Fibroblast of skin of right quadriceps (primary cell): Measurements from ENCODE around the gene MIA3.
"Not testable (repeated sequence)": the region's sequence is repeated elsewhere in the genome, so short reads cannot be mapped to it uniquely, and the experiment has no call there.

Experiments
- DNase-seq: peaks from one replicate; pipeline ENCODE4 v3.0.0-alpha.2; 2013

The MIA3 gene

GRCh38 chr1:222665964-222666363, 48.1 kb downstream of the MIA3 start:
- peak; percentile 1 for DNase-seq

GRCh38 chr1:222668184-222668583, 50.3 kb downstream of the MIA3 start:
- not testable (repeated sequence) for DNase-seq

DNA sequence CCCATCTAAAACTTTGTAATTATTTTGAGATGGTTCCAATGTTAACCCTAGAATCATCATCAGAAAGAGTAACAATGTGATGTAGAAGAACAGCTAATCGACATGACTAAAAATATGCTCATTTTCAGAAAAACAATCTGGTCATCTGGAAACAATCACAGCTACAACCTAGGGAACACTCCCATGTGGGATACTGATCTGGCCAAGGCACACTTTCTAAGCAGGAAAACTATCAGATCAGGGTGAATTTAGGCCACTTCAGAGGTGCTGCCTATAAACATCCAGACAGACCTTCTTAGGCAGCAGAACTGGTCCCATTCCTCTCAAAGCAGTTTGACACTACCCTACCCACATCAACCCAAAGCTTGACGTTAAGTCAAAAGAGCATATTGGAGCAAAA, 51.2 kb downstream of the MIA3 start:
- DNase-seq = not testable (repeated sequence)

- no peak for DNase-seq
Measured at GRCh38 chr1:222670110-222670509, 52.2 kb downstream of the MIA3 start.

DNA sequence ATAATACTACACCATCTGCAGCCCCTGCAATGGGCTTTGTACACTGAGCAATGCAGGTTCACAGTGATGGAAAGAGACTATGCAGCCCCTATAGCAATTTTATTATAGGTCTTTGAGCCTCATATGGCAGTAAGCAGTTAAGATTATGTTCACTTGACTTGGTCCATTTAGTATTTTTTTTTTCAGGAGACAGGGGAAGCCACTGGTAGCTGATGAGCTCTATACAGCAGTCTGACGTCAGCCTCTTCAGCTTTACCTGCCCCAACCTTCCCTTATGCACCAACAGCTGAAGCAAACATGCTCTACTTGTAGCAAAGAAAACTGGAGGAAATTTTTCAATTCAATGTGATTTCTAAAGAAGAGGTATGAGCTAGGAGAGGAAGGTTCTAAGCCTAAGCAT, 62.2 kb downstream of the MIA3 start:
- no peak for DNase-seq

DNA sequence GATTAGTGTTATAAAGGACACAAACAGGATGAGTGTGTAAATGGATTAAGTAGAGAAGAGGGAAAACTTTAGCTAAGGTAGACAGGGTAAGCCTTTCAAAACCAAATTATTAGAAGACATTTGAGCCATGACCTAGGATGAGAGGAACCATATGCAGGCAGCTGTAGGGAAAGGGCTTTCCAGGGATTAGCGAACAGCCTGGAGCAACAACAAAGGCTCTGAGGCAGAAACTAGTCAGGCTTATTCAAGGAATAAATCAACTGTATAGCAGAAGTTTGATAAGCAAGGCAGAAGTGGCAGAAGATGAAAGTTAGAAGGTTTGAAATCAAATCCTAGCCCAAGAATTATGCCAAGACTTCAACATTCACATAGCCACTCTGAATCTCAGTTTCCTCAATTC, 73.1 kb downstream of the MIA3 start:
- no peak for DNase-seq

GRCh38 chr1:222694927-222695326, 77.0 kb downstream of the MIA3 start:
- DNase-seq = no peak

- DNase-seq = no peak
Measured at GRCh38 chr1:222696741-222697140, 78.8 kb downstream of the MIA3 start.

DNA sequence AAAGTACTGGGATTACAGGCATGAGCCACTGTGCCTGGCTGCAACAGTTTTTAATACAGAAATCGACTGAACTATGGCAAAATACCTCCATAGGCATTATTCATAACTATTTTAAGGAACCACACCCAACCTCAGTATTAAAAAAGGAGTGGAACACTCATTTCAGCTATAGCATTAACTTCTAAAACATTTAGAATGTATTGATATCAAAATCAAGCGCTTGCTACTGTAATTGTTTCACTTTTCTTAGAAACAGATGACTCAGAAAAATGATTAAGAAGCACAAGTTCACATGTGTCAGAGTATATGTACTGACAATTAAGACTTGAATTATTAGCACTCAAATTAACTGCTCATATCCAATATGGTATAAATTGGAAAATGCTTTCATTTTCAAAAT, 79.3 kb downstream of the MIA3 start:
- no peak for DNase-seq

DNA sequence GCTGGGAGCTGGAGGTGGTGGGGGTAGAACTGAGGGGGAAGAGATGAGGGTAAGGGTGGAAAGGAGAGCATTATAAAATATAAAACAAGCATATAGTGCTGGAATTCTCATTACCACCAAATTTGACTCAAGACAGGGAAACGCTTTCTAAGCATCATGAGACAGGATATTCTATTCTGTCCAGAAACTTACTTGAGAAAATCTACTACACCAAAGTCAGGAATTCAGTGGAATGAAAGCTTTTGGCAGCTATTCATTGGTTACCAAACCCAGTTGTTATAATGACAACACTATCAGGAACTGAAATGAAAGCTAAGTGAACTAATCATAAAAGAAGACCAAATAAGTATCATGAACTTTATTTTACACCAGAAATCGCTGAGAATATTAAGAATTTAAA, 79.9 kb downstream of the MIA3 start:
- DNase-seq = peak; percentile 14

- no peak for DNase-seq
Measured at GRCh38 chr1:222702210-222702609, 84.3 kb downstream of the MIA3 start.

- no peak for DNase-seq
Measured at GRCh38 chr1:222704260-222704659, 86.4 kb downstream of the MIA3 start.

DNA sequence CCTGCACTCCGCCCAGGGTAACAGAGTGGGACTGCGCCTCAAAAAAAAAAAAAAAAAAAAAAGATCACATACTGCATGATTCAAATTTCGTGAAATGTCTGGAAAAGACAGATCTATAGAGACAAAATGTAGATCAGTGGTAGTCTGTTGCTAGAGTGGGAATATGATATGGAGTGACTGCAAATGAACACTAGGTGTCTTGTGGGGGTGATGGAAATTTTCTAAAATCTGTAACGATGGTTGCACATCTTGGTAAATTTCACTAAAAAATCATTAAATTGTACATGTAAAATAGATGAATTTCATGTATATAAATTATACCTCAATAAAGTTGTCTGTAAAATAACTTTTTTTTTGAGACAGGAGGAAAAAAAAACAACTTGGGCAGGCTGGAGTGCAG, 88.9 kb downstream of the MIA3 start:
- DNase-seq = no peak

- no peak for DNase-seq
Measured at GRCh38 chr1:222709700-222710153, 91.8 kb downstream of the MIA3 start.

DNA sequence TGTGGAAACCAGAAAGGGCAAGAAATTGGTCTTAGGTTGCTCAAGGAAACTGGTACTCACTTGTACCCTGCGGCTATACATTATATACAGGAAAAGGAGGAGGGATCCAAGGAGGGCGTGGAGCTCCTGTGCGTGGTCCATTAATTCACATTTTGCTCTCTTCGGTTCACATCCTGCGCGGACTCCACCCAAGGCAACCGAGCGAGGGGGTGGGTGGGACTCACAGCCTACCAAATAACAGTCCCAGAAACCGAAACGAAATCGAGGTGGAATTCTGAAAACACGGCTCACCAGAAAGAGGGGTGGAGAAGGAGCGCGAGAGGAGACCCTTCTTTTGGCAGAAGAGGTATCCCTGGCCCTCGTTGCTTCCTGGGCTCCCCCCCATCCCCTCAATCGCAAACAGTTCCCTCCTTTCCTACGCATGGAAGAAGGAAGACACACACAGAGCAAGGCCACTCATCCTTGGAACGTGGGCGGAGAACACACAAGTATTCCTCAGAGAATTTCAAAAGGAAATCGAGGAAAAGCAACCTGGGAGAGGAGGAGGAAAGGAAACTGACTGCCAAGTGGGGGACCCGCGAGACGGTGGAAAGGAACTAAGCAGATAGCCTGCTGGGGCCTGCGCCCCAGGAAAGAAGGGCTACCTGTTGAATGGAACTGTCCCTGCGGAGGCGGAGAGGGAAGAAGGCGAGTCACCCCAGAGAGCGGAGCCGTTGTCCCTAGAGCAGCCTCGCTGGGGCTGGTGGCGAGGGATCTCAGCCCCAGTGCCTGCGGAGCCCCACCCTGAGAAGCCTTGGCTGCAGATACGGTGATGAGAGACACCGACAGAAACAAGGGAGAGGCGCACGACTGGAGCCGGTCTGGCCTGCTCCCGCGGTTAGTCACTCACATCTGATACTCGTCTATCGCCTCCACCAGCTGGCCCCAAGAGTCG, 93.7 kb downstream of the MIA3 start:
- peak; percentile 58 for DNase-seq

- peak; percentile 86 for DNase-seq
Measured at GRCh38 chr1:222712253-222713090, 94.6 kb downstream of the MIA3 start, which contains the start of the genes AIDA and BROX. AIDA (minus strand) TSS chr1:222712491; CDS start chr1:222712317, 174 bp downstream. BROX (plus strand) TSS chr1:222712564; CDS start chr1:222715700, 3,136 bp downstream.

DNA sequence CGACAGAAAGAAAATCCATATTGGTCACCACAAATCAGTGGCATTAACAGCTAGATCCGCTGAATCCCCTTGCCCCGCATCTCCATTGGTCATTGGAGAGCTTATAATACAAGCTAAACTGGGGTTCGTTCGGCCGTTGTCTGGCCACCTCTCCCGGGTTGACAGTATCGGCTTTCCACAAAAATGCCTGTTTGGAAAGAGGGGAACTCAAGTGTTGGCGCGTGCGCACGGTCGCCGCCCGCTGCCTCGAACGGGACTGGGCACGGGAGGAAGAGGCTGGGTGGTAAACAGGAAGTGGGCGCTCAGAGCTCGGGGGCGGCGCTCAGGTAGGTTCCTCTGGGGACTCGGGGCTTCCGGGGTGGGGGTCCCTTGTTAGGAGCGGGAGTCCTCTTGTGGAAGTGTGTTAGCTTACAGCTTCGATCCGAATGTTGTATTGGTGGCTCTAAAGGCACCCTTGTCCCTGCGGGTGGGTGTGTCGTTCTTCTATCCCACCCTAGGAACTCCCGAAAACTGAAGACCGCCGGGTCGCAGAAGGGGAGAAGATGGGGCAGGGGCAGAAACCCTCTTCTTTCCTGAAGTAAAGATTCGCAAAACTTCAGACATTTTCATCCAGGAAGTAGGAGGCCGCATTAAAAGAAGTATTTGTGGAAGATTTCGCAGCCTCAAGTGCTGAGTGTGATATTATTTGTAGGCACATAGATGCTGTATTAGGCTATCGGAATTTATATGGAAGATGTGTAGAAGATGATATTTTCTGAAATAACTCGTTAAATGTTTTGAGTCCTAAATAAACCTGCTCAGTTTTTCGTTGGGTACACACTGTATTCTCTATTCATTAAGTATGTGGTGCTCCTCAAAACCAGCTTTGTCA, 95.4 kb downstream of the MIA3 start:
- peak; percentile 94 for DNase-seq

GRCh38 chr1:222716393-222716792, 98.5 kb downstream of the MIA3 start:
- no peak for DNase-seq
